ENCODE data around the gene WFIKKN1. TPM values are rescaled to one million over a fixed set of nuclear protein-coding genes. Genes with fewer than 3 reads are reported as not detected.

WFIKKN1 gene
- total RNA-seq, 1 experiment from 2014 or later, result 0.11 TPM

GRCh38 chr16:678209-678857 is 47.5 kb downstream of the WFIKKN1 start:
- H3K9me3 ChIP-seq (ENCODE audit: low read length), result no peaks in the 10 kb centered on the region
- H3K4me3 ChIP-seq (ENCODE audit: low read length), result no peak overlapping the region
- H3F3A ChIP-seq (ENCODE audit: low read length, unreplicated experiment), result no peaks in the 10 kb centered on the region
- no peak overlapping the region for H2AFZ ChIP-seq (ENCODE audit: low read length)
- peaks cover 6% of the 10 kb centered on the region for H3K36me3 ChIP-seq (ENCODE audit: low read depth, low read length)
- no peak overlapping the region for H3K4me2 ChIP-seq (ENCODE audit: low read length)
- no peak overlapping the region for H3K27ac ChIP-seq (ENCODE audit: low read length)
- ChIA-PET POLR2A (ENCODE audit: unreplicated experiment) (no interaction called here), CTCF (no interaction called here)
- peaks cover 30% of the 10 kb centered on the region for H3K79me2 ChIP-seq (ENCODE audit: low read length)
- H3K4me1 ChIP-seq (ENCODE audit: insufficient read depth, low read length), result peaks cover 21% of the 10 kb centered on the region
- H3K27me3 ChIP-seq (ENCODE audit: low read length), result no peaks in the 10 kb centered on the region
- BruUV-seq (replicated peaks), result no TSS peak
- H4K20me1 ChIP-seq (ENCODE audit: low read length), result peaks cover 10% of the 10 kb centered on the region; the same call in 1 of the 2 replicates
- intact Hi-C loops (cut with micrococcal nuclease), result no loop called here
- DNase-seq (no peak), ATAC-seq (no peak)
- H3K9me2 ChIP-seq (replicated peaks; ENCODE audit: low read length), result no peaks in the 10 kb centered on the region
- H3K9ac ChIP-seq (ENCODE audit: low read length), result no peak overlapping the region
- TF ChIP-seq EZH2phosphoT487 (IDR thresholded peaks at IDR 0.05; ENCODE audit: borderline replicate concordance, low read length) (no peak), EZH2 (IDR thresholded peaks at IDR 0.05; ENCODE audit: low read length, unreplicated experiment) (no peak), CTCF (conservative IDR thresholded peaks at IDR 0.05; ENCODE audit: low read depth, low read length) (no peak)

DNA sequence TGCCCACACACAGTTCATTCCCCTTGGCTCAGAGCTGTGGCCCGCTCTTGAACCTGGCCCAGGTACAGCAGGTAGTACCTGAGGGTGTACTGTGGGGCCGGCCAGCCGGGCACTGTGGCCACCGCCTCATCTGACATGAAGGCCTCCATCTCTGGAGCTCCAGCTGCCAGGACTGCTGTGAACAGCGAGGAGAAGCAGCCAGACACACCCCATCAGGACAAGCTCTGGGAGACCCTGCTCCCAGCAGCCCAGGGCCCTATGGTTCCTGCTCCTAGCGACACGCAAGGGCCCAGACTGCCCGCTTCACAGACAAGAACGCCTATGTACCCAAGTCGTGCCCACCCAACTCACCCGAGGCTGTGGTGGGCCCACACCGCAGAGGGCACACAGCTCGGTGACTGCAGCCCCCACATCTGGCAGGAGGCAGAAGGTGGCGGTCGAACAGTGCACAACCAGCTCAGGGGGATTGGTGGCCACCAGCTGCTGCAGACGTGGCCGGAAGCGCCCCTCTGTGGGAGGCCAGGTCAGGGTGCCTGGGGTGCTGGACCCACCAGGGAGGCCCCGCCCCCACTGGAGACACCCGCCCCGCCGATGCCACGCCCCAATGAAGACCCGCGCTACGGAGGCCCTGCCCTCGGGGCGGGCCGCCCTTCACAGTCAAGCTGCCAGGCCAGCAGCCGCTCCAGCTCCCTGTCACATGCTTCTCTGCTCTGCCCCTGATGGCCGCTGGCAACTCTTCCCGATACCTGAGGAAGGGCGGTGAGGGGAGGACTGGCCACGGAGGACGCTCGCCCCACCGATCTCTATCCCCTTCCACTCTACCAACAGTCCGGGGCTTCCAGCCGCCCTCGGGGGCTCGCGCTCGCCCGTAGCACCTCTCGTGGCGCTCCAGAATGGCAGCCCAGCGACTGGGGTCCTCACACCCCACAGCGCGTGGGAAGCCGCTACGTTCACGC is 48.4 kb downstream of the WFIKKN1 start:
- H3K4me1 ChIP-seq (ENCODE audit: insufficient read depth, low read length), result peaks cover 26% of the 10 kb centered on the region
- intact Hi-C loops (cut with micrococcal nuclease), result no loop called here
- CTCF ChIA-PET, result no interaction called here

More for the DNA sequence above, 48.4 kb downstream of the WFIKKN1 start:
- Histone ChIP-seq H3K9me3 (ENCODE audit: low read length) (no peaks in the 10 kb centered on the region), H3K9me2 (replicated peaks; ENCODE audit: low read length) (no peaks in the 10 kb centered on the region), H4K20me1 (ENCODE audit: low read length) (peaks cover 10% of the 10 kb centered on the region; the same call in 1 of the 2 replicates), H3K9ac (ENCODE audit: low read length) (no peak overlapping the region), H3K27me3 (ENCODE audit: low read length) (no peaks in the 10 kb centered on the region), H3K27ac (ENCODE audit: low read length) (no peak overlapping the region), H2AFZ (ENCODE audit: low read length) (no peak overlapping the region), H3K4me3 (ENCODE audit: low read length) (peak overlapping the region; percentile 42; the same call in 1 of the 2 replicates), H3F3A (ENCODE audit: low read length, unreplicated experiment) (no peaks in the 10 kb centered on the region), H3K36me3 (ENCODE audit: low read depth, low read length) (peaks cover 6% of the 10 kb centered on the region), H3K79me2 (ENCODE audit: low read length) (peaks cover 35% of the 10 kb centered on the region), H3K4me2 (ENCODE audit: low read length) (peak overlapping the region; percentile 71)
- no peak for TF ChIP-seq CTCF (conservative IDR thresholded peaks at IDR 0.05; ENCODE audit: low read depth, low read length)
- no peak for TF ChIP-seq EZH2phosphoT487 (IDR thresholded peaks at IDR 0.05; ENCODE audit: borderline replicate concordance, low read length)
- no peak for TF ChIP-seq EZH2 (IDR thresholded peaks at IDR 0.05; ENCODE audit: low read length, unreplicated experiment)
- POLR2A ChIA-PET (ENCODE audit: unreplicated experiment), result no interaction called here
- ATAC-seq, result peak; percentile 1
- DNase-seq, result peak; percentile 12
- BruUV-seq (replicated peaks), result no TSS peak
